Central memory CD4-positive, alpha-beta T cell (primary cell): ENCODE results near the gene WWP2.
"Not testable (repeated sequence)": the region's sequence is repeated elsewhere in the genome, so short reads cannot be mapped to it uniquely, and the experiment has no call there.

ENCODE experiments used
- DNase-seq: peaks from one replicate; pipeline ENCODE4 v3.0.0; 2022

The WWP2 gene

GRCh38 chr16:69747115-69747514 is 15.0 kb upstream of the WWP2 start:
- DNase-seq = no peak

- no peak for DNase-seq
Observed at GRCh38 chr16:69748694-69749345, 13.3 kb upstream of the WWP2 start.

- DNase-seq = no peak
Observed at GRCh38 chr16:69754143-69754468, 8.0 kb upstream of the WWP2 start.

- DNase-seq = peak; percentile 98
Observed at GRCh38 chr16:69754469-69755310, 7.4 kb upstream of the WWP2 start, which contains the start of gene NOB1. Gene NOB1, minus strand, starts transcription at chr16:69754926. Its CDS starts 16 bp downstream, at chr16:69754910.

- no peak for DNase-seq
Observed at GRCh38 chr16:69756705-69757104, 5.4 kb upstream of the WWP2 start.

DNA sequence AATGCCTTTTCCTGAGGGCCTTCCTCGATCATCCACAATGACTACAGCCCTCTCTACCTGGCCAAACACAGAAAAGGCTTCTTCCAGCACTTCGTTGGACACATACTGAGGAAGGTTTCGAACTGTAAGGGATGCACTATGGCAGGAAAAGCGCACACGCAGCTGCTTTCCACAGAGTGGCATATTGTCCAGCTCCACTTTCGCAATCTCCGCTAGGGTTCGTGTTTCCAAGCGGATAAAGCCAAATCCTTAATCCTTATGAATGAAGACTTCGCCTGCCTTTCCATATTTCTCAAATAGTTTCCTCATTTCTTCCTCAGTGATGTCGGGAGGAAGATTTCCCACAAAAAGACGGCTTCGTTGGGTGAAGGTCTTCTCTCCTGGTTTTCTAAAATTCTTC is 4.8 kb upstream of the WWP2 start:
- DNase-seq = not testable (repeated sequence)

DNA sequence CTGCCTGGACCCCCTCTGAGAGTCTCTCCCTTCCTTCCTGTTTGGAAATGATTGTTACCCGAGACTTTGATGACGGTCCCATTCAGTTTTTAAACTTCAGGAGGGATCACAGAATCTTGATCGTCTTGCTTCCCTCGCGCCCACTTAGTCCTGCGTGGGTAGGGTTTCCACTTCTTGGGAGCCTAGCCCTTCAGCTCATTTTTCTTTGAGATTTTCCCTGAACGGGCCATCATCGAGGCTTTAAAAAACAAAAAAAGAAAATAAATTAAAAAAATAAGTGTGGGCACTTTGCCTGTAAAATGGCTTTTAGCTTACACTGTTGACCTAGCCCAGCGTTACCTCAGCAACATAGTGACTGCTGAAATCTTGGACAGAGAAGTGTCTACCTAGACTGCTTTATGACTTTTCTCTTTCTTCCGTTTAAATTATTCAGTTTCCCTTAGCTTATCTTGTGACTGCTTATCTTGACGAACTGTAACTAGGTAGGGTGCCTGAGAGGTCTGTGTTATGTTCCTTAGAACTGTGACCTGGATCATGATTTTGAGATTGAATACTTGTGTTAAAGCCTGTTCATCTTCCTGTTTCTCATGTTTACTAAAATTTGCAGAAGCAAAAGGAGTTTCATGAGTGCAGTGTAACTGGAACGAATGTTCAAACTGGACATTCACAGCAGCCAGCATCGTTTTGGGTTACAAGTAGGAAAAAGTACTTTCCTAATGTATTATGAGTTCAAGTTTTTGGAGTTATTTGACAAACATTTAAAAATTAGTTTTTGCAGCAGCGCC is 874 bp downstream of the WWP2 start:
- peak; percentile 24 for DNase-seq

DNA sequence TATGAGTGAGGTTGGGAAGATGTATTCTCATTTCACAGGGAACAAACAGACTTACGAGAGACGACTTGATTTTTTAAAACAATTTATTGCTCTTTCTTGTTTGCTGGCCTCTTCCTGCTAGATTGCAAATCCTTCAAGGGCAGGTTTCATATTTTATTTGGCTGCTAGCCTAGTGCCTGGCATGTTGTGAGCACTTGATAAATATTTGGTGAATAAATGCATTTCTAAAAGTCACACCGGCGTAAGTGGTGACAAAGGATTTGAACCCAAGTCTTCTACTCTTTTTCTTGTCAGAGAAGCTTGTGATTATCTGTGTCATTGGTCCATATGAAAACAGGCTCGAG is 1.4 kb downstream of the WWP2 start:
- no peak for DNase-seq

DNA sequence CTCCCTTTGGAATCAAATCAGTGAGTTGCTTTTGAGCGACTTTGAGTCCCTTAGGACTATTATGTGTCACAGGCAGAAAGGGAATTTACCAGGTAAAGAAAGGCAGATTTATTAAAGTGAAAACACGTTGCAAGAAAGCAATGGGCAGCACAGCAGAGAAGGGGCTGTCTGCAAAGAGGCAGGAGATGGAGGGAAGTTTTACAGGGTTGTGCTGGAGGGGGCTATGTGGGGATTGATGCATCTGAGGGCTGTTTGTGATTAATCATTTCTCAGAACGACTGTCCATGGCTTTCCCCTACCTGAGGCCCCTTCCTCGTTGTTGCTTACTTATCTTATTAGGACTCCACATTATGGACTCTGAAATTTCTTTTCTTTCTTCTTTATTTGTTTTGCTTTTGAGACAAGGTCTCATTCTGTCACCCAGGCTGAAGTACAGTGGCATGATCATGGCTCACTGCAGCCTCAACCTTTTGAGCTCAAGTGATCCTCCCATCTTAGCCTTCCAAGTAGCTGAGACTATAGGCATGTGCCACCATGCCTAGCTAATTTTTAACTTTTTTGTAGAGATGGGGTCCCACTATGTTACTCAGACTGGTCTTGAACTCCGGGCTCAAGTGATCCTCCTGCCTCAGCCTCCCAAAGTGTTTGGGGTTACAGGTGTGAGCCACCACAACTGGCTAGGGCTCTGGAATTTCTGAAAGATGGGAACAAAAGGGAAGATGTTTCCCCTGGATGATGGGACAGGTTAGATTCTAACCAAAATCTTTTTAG is 5.5 kb downstream of the WWP2 start:
- no peak for DNase-seq

- no peak for DNase-seq
Observed at GRCh38 chr16:69768666-69769065, 6.5 kb downstream of the WWP2 start.

GRCh38 chr16:69769404-69769803 is 7.3 kb downstream of the WWP2 start:
- no peak for DNase-seq

- no peak for DNase-seq
Observed at GRCh38 chr16:69771651-69771967, 9.5 kb downstream of the WWP2 start.

DNA sequence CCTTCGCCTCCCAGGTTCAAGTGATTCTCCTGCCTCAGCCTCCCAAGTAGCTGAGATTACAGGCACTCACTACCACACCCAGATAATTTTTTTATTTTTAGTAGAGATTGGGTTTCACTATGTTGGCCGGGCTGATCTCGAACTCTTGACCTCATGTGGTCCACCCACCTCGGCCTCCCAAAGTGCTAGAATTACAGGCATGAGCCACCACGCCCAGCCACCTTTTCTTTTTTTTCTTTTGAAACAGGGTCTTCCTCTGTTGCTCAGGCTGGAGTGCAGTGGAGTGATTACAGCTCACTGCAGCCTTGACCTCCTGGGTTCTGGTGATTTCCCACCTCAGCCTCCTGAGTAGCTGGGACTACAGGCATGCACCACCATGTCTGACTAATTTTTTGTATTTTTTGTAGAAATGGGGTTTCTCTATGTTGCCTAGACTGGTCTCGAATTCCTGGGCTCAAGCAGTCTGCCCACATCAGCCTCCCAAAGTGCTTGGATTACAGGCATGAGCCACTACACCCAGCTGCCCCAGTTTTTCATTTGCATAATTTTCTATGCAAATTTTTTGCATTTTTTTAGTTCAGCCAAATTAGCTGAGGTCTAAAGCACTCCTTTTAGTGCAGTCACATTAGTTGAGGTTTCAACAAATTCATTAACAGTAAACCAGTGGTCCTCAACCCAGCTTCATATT is 11.3 kb downstream of the WWP2 start:
- no peak for DNase-seq

- DNase-seq = no peak
Observed at GRCh38 chr16:69775563-69775962, 13.4 kb downstream of the WWP2 start.

GRCh38 chr16:69779724-69780123 is 17.6 kb downstream of the WWP2 start:
- DNase-seq = no peak

DNA sequence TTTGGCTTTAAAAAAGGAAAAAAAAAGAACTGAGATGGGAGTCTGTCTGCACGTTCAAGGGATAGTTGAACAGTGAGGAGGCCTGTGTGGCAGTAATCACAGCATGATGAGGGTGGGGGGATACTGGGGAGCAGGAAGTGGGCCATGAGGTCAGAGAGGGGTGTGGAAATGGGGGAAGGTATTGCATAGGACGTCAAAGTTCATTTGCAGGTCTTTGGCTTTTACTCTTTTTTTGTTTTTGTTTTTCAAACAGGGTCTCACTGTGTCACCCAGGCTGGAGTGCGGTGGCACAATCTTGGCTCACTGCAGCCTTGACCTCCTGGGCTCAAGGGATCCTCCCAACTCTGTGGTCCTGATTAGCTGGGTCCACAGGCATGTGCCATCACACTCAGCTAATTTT is 19.0 kb downstream of the WWP2 start:
- no peak for DNase-seq

DNA sequence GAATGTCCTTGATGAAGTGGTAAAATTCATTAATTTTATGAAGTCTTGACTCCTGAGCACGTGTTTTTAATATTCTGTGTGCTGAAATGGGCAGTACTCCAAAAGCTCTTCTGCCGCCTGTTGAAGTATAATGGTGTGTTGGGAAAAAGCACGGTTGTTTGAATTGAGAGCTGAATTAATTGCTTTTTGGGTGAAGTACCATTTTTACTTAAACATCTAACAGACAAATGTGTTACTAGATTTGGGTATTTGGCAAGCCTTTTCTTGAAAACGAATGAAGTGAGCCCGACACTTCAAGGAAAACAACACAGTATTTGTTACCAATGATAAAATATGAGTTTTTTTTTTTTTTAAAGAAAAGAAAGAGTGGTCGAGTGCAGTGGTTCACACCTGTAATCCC is 22.5 kb downstream of the WWP2 start:
- DNase-seq = no peak

GRCh38 chr16:69787883-69788282 is 25.8 kb downstream of the WWP2 start:
- DNase-seq = no peak

- DNase-seq = not testable (repeated sequence)
Observed at GRCh38 chr16:69791391-69791847, 29.3 kb downstream of the WWP2 start.

GRCh38 chr16:69793526-69793925 is 31.4 kb downstream of the WWP2 start:
- no peak for DNase-seq

DNA sequence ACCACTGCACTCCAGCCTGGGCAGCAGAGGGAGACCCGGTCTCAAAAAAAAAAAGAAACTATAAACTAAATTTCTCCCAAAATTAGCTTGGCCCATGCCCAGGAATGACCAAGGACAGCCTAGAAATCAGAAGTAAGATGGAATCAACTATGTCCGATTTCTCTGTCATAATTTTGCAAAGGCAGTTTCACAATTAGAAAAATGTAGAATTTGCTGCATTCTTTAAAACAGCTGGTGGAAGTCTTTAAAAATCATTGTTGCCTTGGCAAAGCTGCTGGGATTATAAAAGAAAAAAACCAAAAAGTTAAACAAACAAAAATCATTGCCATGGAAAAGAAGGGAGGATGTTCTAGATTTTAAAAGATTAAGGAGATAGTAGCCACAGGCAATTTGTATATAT is 32.4 kb downstream of the WWP2 start:
- no peak for DNase-seq
